ENCODE measurements around the gene CEP89. TPM values are rescaled to one million over a fixed set of nuclear protein-coding genes. Genes with fewer than 3 reads are reported as not detected.
"Not testable (repeated sequence)": the region's sequence is repeated elsewhere in the genome, so short reads cannot be mapped to it uniquely, and the experiment has no call there.

Gene CEP89
- total RNA-seq, 1 experiment from 2014 or later, result 39.9 TPM

DNA sequence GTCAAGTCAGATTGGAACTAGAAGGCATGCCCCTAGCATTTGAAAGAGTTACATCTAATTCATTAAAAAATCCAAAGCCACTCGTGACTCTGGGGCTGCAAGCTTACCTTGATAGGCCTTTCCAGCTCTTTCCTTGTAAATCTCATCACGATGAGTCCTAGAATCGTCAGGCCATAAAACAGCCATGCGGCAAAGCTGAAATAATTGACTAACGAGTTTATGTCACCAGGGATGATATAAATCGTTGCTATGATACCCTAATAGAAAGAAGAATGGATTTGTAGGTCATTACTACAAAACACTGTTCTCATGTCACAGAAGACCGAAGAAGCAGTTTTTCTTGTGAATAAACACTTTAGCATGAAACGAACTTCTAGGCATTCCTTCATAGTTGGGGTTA is 129.7 kb downstream of the CEP89 start:
- in situ Hi-C loops (cut with HindIII; ENCODE audit: low pct_unique_long_range_greater_than_20kb, low sequenced_read_pairs), result no loop called here
- Histone ChIP-seq H3K27me3 (ENCODE audit: control insufficient read depth, insufficient read depth, low read length) (no peaks in the 10 kb centered on the region), H3K9me3 (ENCODE audit: control insufficient read depth, insufficient read depth, low read depth, low read length) (no peaks in the 10 kb centered on the region), H3K36me3 (ENCODE audit: control insufficient read depth, insufficient read depth, low read length) (no peaks in the 10 kb centered on the region), H3K4me1 (ENCODE audit: control insufficient read depth, insufficient read depth, low read length) (no peaks in the 10 kb centered on the region), H3K27ac (ENCODE audit: low read length) (no peak overlapping the region), H3K4me3 (ENCODE audit: low read depth in 2 of 2, low read length in 2 of 2) (no peak overlapping the region)
- no peak for ATAC-seq
- TF ChIP-seq, protein P1, sequence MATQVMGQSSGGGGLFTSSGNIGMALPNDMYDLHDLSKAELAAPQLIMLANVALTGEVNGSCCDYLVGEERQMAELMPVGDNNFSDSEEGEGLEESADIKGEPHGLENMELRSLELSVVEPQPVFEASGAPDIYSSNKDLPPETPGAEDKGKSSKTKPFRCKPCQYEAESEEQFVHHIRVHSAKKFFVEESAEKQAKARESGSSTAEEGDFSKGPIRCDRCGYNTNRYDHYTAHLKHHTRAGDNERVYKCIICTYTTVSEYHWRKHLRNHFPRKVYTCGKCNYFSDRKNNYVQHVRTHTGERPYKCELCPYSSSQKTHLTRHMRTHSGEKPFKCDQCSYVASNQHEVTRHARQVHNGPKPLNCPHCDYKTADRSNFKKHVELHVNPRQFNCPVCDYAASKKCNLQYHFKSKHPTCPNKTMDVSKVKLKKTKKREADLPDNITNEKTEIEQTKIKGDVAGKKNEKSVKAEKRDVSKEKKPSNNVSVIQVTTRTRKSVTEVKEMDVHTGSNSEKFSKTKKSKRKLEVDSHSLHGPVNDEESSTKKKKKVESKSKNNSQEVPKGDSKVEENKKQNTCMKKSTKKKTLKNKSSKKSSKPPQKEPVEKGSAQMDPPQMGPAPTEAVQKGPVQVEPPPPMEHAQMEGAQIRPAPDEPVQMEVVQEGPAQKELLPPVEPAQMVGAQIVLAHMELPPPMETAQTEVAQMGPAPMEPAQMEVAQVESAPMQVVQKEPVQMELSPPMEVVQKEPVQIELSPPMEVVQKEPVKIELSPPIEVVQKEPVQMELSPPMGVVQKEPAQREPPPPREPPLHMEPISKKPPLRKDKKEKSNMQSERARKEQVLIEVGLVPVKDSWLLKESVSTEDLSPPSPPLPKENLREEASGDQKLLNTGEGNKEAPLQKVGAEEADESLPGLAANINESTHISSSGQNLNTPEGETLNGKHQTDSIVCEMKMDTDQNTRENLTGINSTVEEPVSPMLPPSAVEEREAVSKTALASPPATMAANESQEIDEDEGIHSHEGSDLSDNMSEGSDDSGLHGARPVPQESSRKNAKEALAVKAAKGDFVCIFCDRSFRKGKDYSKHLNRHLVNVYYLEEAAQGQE (IDR thresholded peaks at IDR 0.05; ENCODE audit: insufficient read depth in 1 of 2, low read depth in 2 of 2, low read length in 1 of 2), result no peak
- TF ChIP-seq SIN3A (IDR thresholded peaks at IDR 0.05; ENCODE audit: borderline replicate concordance, insufficient read depth, low read depth, low read length), result no peak
- TF ChIP-seq, protein P2, sequence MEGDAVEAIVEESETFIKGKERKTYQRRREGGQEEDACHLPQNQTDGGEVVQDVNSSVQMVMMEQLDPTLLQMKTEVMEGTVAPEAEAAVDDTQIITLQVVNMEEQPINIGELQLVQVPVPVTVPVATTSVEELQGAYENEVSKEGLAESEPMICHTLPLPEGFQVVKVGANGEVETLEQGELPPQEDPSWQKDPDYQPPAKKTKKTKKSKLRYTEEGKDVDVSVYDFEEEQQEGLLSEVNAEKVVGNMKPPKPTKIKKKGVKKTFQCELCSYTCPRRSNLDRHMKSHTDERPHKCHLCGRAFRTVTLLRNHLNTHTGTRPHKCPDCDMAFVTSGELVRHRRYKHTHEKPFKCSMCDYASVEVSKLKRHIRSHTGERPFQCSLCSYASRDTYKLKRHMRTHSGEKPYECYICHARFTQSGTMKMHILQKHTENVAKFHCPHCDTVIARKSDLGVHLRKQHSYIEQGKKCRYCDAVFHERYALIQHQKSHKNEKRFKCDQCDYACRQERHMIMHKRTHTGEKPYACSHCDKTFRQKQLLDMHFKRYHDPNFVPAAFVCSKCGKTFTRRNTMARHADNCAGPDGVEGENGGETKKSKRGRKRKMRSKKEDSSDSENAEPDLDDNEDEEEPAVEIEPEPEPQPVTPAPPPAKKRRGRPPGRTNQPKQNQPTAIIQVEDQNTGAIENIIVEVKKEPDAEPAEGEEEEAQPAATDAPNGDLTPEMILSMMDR (IDR thresholded peaks at IDR 0.05), result no peak
- TF ChIP-seq TCF7L2 (IDR thresholded peaks at IDR 0.05; ENCODE audit: low read depth, low read length), result no peak
- no peak for TF ChIP-seq POLR2AphosphoS5 (IDR thresholded peaks at IDR 0.05; ENCODE audit: low read depth, low read length)
- intact Hi-C loops (cut with micrococcal nuclease; ENCODE audit: unreplicated experiment), result loop anchor here (10.0 kb wide), 1 partner anchor 1693 kb away; no protein-coding TSS in a partner anchor
- ChIA-PET CTCF (no interaction called here), POLR2A (interaction anchor here (0.5 kb wide), 1 partner anchor 402 kb away, joined by 15 read pairs; no protein-coding TSS in a partner anchor)
- no TSS peak for BruUV-seq (replicated peaks)
- no peak for DNase-seq (ENCODE audit: low read depth, low spot score)

DNA sequence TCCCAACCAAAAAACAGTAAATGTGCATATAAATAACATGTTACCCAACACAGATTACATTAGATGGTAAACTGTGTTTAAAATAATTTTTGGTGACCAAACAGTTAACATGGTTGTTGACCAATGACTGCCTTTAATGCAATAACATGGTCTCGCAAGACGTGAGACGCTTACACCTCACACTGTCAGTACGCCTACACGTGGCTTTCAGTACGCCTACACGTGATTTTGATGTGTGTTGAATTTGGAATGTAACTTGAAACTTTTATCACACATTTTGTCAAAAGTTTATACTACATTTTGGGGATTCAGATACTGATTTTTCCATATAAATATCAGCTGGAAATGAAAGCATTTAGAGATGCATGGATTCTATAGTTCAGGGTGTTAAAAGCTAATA is 134.2 kb downstream of the CEP89 start:
- Histone ChIP-seq H3K9me3 (ENCODE audit: control insufficient read depth, insufficient read depth, low read depth, low read length) (no peaks in the 10 kb centered on the region), H3K4me1 (ENCODE audit: control insufficient read depth, insufficient read depth, low read length) (no peaks in the 10 kb centered on the region), H3K4me3 (ENCODE audit: low read depth in 2 of 2, low read length in 2 of 2) (no peak overlapping the region), H3K27me3 (ENCODE audit: control insufficient read depth, insufficient read depth, low read length) (no peaks in the 10 kb centered on the region), H3K36me3 (ENCODE audit: control insufficient read depth, insufficient read depth, low read length) (no peaks in the 10 kb centered on the region), H3K27ac (ENCODE audit: low read length) (no peak overlapping the region)
- ChIA-PET POLR2A (no interaction called here), CTCF (no interaction called here)
- in situ Hi-C loops (cut with HindIII; ENCODE audit: low pct_unique_long_range_greater_than_20kb, low sequenced_read_pairs) (no loop called here), intact Hi-C loops (cut with micrococcal nuclease; ENCODE audit: unreplicated experiment) (no loop called here)
- no peak for ATAC-seq
- TF ChIP-seq TCF7L2 (IDR thresholded peaks at IDR 0.05; ENCODE audit: low read depth, low read length) (no peak), POLR2AphosphoS5 (IDR thresholded peaks at IDR 0.05; ENCODE audit: low read depth, low read length) (no peak), SIN3A (IDR thresholded peaks at IDR 0.05; ENCODE audit: borderline replicate concordance, insufficient read depth, low read depth, low read length) (no peak)
- TF ChIP-seq, protein P2 (IDR thresholded peaks at IDR 0.05), result no peak
- TF ChIP-seq, protein P1 (IDR thresholded peaks at IDR 0.05; ENCODE audit: insufficient read depth in 1 of 2, low read depth in 2 of 2, low read length in 1 of 2), result no peak
- DNase-seq (ENCODE audit: low read depth, low spot score), result no peak
- BruUV-seq (replicated peaks), result no TSS peak

DNA sequence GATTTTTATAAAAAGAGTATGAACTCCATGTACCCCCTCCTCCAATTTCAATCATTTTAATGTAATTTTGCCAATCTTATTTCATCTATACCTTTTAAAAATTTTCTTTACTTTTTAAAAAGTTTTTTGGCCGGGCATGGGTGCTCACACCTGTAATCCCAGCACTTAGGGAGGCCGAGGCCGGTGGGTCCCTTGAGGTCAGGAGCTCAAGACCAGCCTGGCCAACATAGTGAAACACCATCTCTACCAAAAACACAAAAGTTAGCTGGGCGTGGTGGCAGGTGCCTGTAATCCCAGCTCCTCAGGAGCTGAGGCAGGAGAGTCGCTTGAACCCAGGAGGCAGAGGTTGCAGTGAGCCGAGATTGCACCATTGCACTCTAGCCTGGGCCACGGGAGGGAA is 138.4 kb downstream of the CEP89 start:
- H3K36me3 ChIP-seq (ENCODE audit: control insufficient read depth, insufficient read depth, low read length); DNase-seq (ENCODE audit: low read depth, low spot score); H3K27ac ChIP-seq (ENCODE audit: low read length); ATAC-seq; POLR2A ChIA-PET; intact Hi-C loops (cut with micrococcal nuclease; ENCODE audit: unreplicated experiment); H3K4me1 ChIP-seq (ENCODE audit: control insufficient read depth, insufficient read depth, low read length); H3K4me3 ChIP-seq (ENCODE audit: low read depth in 2 of 2, low read length in 2 of 2); BruUV-seq (replicated peaks); H3K9me3 ChIP-seq (ENCODE audit: control insufficient read depth, insufficient read depth, low read depth, low read length); H3K27me3 ChIP-seq (ENCODE audit: control insufficient read depth, insufficient read depth, low read length); in situ Hi-C loops (cut with HindIII; ENCODE audit: low pct_unique_long_range_greater_than_20kb, low sequenced_read_pairs): not testable (repeated sequence)
- CTCF ChIA-PET, result interaction anchor here (0.5 kb wide), 1 partner anchor 351 kb away, joined by 3 read pairs; no protein-coding TSS in a partner anchor

DNA sequence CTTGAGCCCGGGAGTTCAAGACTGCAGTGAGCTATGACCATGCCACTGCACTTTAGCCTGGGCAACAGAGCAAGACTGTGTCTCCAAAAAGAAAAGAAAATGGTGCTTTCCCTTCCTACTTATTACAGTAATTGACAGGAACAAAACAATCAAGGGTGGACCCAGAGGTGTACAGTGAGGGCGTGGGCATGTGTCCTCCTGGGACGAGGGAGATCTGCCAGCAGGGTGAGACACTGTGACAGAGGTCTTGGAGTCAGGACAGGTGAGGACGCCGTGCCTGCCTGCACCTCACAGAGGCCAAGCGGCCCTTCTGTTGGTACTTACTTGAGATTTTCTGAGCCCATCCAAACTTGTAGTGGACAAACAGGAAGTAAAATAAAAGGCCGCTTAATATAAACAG is 138.9 kb downstream of the CEP89 start:
- in situ Hi-C loops (cut with HindIII; ENCODE audit: low pct_unique_long_range_greater_than_20kb, low sequenced_read_pairs); POLR2A ChIA-PET; intact Hi-C loops (cut with micrococcal nuclease; ENCODE audit: unreplicated experiment); H3K4me1 ChIP-seq (ENCODE audit: control insufficient read depth, insufficient read depth, low read length); ATAC-seq; H3K36me3 ChIP-seq (ENCODE audit: control insufficient read depth, insufficient read depth, low read length); H3K9me3 ChIP-seq (ENCODE audit: control insufficient read depth, insufficient read depth, low read depth, low read length); H3K4me3 ChIP-seq (ENCODE audit: low read depth in 2 of 2, low read length in 2 of 2); BruUV-seq (replicated peaks); CTCF ChIA-PET; H3K27me3 ChIP-seq (ENCODE audit: control insufficient read depth, insufficient read depth, low read length); DNase-seq (ENCODE audit: low read depth, low spot score); H3K27ac ChIP-seq (ENCODE audit: low read length): not testable (repeated sequence)
